ENCODE data around the gene DNAJC28.

- no peak for TF ChIP-seq CTCF (IDR thresholded peaks at IDR 0.05)
- TF ChIP-seq REST (IDR thresholded peaks at IDR 0.05; ENCODE audit: insufficient read depth in 1 of 2, low read depth in 2 of 2, low read length in 1 of 2) = no peak
- no peak for TF ChIP-seq POLR2AphosphoS5 (IDR thresholded peaks at IDR 0.05; ENCODE audit: low read depth, low read length)
These were observed 41.9 kb downstream of the DNAJC28 start for GRCh38 chr21:33449616-33450015.
